ENCODE measurements around the gene GARRE1.

The GARRE1 gene

GRCh38 chr19:34257559-34257924 lies 3.2 kb downstream of the GARRE1 start:
- no peak overlapping the region for H3K4me3 ChIP-seq (ENCODE audit: low read depth, low read length)
- TF ChIP-seq CTCF (IDR thresholded peaks at IDR 0.05; ENCODE audit: low read depth, low read length) = no peak
- in situ Hi-C loops (cut with HindIII; ENCODE audit: low sequenced_read_pairs) = no loop called here
- DNase-seq (ENCODE audit: low read depth, low spot score) = no peak

GRCh38 chr19:34259367-34260095 lies 5.2 kb downstream of the GARRE1 start:
- in situ Hi-C loops (cut with HindIII; ENCODE audit: low sequenced_read_pairs) = no loop called here
- TF ChIP-seq CTCF (IDR thresholded peaks at IDR 0.05; ENCODE audit: low read depth, low read length) = no peak
- peak; percentile 29 for DNase-seq (ENCODE audit: low read depth, low spot score)
- H3K4me3 ChIP-seq (ENCODE audit: low read depth, low read length) = no peak overlapping the region

- H3K4me3 ChIP-seq (ENCODE audit: low read depth, low read length) = no peak overlapping the region
- peak; percentile 40 for DNase-seq (ENCODE audit: low read depth, low spot score)
- no peak for TF ChIP-seq CTCF (IDR thresholded peaks at IDR 0.05; ENCODE audit: low read depth, low read length)
- in situ Hi-C loops (cut with HindIII; ENCODE audit: low sequenced_read_pairs) = no loop called here
These were observed 6.4 kb downstream of the GARRE1 start for GRCh38 chr19:34260771-34261173.

- no peak for TF ChIP-seq CTCF (IDR thresholded peaks at IDR 0.05; ENCODE audit: low read depth, low read length)
- in situ Hi-C loops (cut with HindIII; ENCODE audit: low sequenced_read_pairs) = no loop called here
- no peak overlapping the region for H3K4me3 ChIP-seq (ENCODE audit: low read depth, low read length)
- no peak for DNase-seq (ENCODE audit: low read depth, low spot score)
These were observed 7.2 kb downstream of the GARRE1 start for GRCh38 chr19:34261334-34262109.

GRCh38 chr19:34263745-34264237 lies 9.4 kb downstream of the GARRE1 start:
- no peak for TF ChIP-seq CTCF (IDR thresholded peaks at IDR 0.05; ENCODE audit: low read depth, low read length)
- no peak for DNase-seq (ENCODE audit: low read depth, low spot score)
- in situ Hi-C loops (cut with HindIII; ENCODE audit: low sequenced_read_pairs) = no loop called here
- H3K4me3 ChIP-seq (ENCODE audit: low read depth, low read length) = no peak overlapping the region

GRCh38 chr19:34265221-34265650 lies 10.9 kb downstream of the GARRE1 start:
- no peak overlapping the region for H3K4me3 ChIP-seq (ENCODE audit: low read depth, low read length)
- no peak for TF ChIP-seq CTCF (IDR thresholded peaks at IDR 0.05; ENCODE audit: low read depth, low read length)
- in situ Hi-C loops (cut with HindIII; ENCODE audit: low sequenced_read_pairs) = no loop called here
- DNase-seq (ENCODE audit: low read depth, low spot score) = no peak
